GM20431 (cell line): ENCODE results near the gene TPSD1.

ENCODE experiments used
- in situ Hi-C: fragments of 300-500 bp; cut with MseI, MboI; formaldehyde crosslinking; loops from one replicate; pipeline ENCODE4 v1.15.0; 2020; ENCODE audit warnings: low sequenced_read_pairs; ENCODE audit not compliant: unreplicated experiment

TPSD1 gene

DNA sequence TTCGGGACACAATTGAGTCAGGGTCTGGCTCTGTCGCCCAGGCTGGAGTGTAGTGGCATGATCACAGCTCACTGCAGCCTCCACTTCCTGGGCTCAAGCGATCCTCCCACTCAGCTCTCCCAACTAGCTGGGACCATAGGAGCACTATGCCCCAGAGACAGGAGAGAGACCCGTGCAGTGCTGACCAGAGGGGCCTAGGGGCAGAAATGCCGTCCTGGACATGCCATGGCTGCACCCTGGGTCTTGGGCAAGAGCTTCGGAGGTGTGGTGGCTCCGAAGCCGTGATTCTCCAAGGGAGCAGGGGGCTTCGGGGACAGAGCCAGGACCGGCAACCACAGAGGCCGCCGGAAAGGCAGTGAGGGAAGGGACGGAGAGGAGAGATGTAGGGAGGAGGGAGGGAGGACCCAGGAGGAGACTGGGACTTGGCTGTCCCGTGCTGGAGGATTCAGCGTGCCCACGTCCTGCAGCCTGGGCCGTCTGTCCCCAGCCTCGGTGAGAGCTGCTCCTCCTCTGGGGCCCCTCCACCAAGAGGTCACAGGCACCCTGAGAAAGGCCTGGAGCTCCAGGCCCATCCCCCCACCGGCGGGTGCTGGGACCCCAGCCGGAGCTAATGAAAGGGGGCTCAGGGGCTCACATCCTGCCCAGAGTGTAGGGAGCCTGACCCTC is 21.9 kb downstream of the TPSD1 start:
- in situ Hi-C loops = no loop called here

DNA sequence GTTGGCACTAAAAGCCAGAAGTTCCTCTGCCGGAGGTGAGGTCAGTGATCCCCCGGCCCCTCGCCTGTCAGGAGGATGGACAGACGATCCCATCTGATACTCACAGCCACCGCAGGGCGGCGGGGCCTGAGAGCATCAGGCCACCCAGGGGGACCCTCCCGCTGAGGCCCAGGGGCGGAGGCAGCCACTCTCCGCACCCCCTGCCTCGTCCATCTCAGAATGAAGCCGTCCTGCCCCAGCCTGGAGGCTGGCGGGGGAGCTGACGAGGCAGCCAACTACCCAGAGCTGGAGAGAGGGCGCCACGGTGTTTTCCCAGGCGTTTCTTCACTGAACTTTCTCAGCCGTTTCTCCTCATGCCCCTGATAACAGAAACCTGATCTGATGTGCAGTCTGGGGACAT is 22.6 kb downstream of the TPSD1 start:
- in situ Hi-C loops = no loop called here

DNA sequence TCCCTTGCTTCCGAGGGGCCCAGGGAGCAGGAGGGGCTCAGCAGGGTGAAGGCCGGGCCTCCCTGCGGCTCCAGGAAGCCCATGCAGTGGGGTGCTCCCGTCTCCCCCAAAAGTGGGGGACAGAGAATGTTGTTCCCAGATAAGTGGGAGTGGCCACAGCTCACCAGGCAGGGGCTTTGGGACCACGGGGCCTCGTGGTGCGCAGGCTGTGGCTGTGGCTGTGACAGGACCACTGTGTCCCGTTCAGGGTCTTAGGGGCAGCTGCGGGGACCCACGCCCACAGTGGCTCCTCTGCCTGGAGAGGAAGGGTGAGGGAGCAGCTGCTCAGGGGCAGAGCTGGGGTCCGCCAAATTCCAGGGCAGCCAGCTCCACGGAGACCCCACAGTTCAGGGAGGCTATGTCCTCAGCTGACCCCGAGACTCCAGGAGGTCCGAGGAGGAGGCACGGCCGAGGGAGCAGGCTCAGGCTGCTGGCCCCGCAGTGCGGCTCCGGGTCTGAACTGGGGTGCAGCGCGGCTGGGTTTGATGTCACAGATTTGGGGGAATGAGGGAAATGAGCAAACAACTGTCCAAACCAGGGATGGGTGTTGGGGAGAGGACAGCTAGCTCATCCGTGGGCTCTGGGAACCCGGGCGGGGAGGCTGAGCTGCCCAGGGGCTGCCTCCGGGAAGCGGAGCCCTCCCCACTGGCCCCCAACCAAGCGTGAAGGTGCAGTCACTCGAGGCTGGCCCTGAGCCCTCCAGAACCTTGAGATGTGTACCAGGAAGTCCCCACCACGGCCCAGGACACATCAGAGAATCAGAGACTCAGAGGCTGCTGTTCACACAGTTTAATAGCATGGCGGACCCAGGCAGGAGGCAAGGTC is 23.4 kb downstream of the TPSD1 start:
- in situ Hi-C loops = no loop called here

DNA sequence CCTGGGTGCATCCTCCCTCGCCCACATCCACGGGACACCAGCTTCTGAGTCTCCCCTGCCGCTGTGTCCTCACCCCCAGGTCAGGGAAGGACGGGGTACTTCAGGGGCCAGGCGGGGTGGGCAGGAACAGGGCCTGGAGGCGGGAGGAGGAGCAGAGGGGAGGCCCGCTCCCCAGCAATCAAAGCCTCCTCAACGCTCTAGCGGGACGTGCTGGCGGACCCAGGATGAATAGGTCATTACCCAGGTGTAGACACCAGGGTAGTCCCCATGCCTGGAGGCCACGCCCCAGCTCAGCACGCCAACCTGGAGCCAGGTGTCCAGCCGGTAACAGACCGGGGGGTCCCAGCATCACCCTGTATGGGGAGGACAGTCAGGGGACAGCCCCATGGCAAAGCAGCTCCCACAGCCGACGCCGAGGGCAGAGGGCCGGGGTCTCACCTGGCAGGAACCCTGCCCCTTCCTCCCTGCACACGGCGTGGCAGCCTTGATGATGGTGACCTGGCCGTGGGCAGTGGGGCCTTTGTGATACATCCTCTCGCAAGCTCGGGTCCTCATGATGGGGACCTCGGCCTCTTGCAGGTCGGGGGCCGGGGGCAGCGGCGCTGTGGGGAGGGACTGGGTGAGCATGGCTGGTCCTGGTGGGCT is 24.2 kb downstream of the TPSD1 start:
- in situ Hi-C loops = no loop called here

DNA sequence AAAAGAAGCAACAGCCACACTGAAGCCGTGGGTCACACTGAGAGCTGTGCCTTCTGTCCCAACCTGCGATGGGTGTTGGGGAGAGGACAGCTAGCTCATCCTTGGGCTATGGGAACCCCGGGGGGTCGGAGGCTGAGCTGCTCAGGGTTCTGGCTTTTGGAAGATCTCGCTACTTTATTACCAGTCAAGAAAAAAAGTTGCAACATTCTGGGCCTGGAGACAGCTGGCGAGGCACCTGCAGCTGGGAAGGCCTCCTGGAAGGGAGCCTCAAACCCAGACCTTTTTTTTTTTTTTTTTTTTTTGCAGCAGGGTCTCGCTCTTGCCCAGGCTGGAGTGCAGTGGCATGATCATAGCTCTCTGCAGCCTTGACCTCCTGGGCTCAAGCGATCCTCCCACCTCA is 24.9 kb downstream of the TPSD1 start:
- in situ Hi-C loops = no loop called here

DNA sequence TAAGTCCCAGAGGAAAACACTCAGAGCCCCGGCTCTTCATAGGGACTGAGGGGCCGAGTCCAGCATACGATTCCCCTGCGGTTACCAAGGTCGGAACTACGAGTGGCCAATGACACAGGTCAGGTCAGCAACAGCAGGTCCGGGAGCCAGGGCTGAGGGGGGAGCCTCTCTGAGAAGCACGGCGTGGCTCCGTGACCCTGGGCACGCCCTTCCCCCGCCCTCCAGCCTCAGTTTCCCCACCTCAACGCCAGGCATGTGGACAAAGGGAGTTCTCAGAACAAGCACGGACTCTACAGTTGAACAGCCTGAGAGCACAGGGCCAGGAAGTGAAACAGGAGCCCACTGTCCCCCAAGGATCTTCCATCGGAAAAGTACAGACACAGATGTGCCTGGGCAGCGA is 25.6 kb downstream of the TPSD1 start:
- in situ Hi-C loops = no loop called here

DNA sequence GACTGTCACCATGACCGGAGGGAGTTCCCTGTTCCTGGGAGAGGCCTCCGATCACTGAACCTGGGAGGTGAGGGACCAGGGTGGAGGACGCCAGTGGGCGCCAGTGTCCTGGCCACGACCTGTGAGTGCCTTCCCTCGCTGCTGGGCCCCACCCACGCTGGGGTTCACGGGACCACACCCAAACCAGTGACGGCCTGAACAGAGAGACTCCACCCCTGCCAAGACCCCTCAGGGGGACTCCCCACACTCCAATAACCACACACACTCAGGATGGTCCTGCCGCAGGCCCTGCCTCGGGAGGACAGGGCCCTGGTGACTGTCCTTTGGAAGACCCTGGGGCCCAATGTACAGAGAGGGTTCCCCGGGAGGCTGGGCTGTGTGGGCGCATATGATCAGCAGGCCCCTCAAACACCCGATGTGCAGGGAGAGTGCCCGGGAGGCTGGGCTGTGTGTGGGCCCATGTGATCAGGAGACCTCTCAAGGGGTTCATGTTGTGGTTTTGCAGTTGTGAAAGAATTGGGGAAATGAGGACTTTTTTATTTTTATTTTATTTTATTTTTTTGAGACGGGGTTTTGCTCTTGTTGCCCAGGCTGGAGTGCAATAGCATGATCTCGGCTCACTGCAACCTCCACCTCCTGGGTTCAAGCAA is 26.6 kb downstream of the TPSD1 start:
- in situ Hi-C loops = no loop called here

DNA sequence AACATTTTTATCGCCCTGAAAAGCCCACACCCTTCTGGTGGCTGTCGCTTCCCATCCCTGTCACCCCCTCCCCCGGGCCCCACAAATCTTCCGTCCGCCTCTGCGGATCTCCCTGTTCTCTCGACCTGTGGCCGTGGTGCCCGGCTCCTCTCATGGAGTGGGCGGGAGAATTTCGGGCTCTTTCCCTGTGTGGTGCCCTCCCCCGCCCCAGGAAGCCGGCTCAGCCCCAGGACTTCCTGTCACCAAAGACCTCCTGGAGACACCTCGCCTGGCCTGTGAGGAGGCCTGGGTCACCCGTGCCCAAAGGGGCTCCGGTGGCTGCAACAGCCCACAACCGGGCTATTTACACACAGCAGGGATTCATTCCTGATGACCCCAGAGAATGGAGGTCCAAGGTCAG is 27.4 kb downstream of the TPSD1 start:
- in situ Hi-C loops = no loop called here

DNA sequence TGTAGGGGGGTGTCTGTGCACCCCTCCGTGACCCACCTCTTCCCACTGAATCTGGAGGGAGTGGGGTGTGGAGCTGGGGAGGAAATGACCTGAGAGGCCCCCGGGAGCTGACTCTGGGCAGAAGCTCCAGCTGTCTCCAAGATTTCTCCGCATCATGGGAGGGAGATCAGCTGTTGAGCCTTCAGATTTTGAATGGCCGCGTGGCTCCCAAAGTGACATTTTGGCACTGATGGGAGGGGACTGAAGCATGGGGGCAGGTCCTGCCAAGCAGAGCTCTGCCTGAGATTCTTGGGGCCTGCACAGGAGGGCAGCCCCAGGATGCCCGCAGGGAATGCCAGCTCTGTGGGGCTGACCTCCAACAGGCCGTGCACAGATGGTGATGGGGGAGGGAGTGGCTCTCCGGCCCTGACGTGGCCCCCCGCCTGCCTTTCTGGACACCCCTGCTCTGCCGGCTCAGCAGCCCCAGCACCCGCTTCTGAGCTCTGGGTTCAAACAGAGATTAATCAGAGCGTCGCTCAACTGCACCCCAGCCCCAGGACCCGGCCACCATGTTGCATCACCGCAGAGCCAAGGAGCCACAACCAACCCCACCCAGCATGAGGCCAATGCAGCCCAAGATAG is 28.2 kb downstream of the TPSD1 start:
- in situ Hi-C loops = no loop called here

DNA sequence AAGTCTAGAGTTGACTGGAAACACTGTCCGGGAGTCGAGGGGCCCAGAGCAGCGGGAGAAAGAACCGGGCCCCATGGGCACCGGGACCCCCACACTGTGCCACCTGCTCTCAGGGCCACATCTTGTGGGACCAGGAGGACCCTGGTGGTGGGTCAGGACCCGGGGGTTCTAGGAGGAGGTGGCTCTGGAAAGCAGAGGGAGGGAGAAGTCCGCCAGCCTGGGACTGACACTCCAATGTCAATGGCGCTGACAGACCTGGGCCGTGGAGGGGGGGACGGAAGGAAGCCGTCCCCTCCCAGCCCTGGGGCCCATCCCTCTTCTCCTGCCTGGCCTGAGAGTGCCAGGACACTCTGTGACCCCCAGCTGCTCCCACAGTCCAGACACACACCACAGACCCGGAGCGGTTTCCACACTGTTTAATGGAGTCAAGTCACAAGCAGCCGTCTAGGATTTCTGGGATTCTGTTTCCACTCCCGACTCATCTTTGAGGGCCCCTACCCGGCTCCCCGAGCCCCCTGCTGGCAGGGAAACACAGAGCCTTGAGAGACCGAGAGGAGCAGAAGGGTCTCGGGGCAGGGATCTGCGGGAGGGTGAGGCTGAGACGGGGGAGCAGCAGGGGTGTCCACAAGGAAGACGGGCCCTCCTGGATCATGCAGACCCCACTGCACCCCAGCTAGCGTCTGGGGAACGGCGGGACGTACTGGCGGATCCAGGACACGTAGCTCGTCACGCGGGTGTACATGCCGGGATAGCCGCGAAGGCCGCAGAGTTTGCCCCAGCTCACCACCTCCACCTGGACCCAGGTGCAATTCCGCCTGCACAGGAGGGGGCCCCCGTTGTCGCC is 30.0 kb downstream of the TPSD1 start:
- in situ Hi-C loops = no loop called here

DNA sequence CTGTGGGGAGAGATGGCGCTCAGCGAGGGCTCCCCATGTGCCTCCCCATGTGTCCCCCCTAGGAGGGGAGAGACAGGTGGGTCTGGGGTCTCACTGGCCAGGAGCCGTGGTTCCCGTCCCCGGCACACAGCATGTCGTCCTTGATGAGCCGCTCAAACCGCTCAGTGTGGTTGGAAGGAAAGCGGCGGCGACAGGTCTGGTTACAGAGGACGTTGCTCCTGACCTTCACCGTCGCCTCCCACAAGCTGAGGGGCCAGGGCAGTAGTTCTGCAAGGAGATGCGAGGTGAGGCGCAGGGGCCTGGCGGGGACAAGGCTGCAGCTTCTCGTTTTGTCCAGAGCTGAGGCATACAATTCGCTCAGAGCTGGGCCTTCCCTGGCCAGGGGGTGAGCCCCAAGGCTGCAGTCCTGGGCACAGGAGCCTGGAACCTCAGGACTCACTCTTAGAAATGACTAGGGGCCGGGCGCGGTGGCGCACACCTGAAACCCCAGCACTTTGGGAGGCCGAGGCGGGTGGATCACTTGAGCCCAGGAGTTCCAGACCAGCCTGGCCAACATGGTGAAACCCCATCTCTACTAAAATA is 30.7 kb downstream of the TPSD1 start:
- in situ Hi-C loops = no loop called here

DNA sequence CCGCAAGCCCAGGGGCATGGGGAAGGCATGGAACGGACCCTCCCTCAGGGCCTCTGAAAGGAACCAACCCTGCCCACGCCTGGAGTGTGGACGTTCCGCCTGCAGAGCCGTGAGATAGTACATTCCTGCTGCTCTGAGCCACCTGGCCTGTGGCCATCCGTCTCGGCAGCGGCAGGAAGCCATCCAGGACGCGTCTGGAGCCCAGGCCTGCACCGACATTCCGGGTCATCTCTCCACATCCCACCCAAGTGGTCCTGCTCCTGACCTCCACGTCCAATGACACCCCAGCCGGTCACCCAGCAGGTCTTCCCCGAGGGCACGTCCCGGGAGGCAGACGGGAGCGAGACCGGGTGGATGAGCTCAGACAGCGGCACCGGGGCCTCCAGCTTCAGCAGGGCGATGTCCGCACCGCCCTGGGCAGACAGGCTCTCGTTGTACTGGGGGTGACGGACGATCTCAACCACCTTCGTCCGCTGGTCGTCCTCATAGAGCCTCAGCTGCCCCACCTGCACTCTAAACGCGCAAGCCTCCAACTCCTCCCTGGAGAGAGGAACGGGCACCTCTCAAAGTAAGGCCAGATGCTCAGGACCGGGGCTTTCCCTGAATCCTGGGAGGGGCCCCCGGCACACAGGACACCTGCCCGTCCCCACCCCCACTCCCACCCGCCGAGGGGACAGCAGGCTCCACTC is 32.3 kb downstream of the TPSD1 start:
- in situ Hi-C loops = no loop called here

DNA sequence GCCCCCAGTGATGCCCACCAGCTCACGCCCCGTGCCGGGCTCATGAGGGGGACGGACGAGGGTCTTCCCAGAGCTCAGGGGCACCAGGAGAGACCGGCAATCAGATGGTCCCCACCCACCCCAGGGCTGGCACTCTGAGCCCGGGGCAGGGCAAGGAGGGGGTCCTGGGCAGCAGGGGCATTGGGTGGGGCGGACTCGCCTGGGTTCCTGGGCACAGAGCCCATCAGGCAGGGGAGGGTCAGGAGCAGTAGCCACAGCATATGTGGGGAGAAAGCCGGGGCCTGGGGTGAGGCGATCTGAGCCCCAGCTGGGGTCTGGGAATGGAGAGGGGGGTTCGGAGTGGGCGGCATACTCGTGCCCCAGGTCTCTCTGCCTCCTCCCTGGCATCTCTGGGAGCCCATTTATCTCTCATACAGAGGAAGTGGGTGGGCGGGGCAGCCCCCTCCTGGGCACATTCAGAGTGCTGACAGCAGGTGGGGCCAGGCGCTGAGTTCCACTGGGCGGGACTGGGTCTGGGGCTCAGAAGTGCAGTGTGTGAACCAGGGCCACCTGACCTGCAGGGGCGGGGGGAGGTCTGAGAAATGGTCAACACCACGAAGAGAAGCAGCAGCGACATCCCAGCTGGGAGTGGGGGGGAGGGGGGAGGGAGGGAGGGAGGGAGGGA is 33.1 kb downstream of the TPSD1 start:
- in situ Hi-C loops = no loop called here

DNA sequence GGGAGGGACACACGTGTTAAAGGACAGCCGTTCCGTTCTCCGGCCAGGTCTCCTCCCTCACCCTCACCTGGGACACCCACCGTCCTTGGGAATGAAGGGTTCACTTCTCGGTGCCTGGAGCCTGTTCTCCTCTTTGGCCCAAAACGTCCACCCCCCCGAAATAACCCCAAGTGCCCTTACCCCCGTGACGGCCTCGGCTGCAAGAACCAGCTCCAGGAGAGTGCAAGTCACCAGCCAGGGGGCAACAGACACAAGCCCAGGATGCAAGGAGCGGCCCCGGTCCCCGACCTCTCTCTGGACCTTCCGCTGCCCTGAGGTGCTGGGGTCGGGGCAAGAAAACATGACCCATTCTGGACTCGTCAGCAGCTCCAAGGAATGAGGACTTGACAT is 33.6 kb downstream of the TPSD1 start:
- in situ Hi-C loops = no loop called here

DNA sequence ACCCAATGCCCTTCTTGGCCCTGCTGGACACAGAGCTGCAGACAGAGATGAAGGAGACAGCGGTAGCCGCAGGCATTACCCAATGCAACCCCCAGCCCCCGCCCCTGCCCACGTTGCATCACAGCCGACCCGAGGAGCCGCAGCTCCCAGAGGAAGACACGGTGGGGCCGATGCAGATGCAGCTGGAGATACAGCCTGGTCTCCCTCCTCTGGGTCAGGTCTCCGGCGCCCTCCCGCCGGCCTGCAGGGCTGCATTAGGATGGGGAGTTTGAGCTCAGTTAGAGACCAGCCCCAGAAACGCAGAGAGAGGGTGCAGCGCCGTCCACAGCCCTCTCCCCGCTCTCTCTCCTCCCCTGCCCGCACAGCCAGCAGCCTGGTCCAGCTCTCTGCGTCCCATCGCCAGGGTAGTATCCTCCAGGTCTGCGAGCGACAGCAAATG is 34.2 kb downstream of the TPSD1 start:
- in situ Hi-C loops = no loop called here

DNA sequence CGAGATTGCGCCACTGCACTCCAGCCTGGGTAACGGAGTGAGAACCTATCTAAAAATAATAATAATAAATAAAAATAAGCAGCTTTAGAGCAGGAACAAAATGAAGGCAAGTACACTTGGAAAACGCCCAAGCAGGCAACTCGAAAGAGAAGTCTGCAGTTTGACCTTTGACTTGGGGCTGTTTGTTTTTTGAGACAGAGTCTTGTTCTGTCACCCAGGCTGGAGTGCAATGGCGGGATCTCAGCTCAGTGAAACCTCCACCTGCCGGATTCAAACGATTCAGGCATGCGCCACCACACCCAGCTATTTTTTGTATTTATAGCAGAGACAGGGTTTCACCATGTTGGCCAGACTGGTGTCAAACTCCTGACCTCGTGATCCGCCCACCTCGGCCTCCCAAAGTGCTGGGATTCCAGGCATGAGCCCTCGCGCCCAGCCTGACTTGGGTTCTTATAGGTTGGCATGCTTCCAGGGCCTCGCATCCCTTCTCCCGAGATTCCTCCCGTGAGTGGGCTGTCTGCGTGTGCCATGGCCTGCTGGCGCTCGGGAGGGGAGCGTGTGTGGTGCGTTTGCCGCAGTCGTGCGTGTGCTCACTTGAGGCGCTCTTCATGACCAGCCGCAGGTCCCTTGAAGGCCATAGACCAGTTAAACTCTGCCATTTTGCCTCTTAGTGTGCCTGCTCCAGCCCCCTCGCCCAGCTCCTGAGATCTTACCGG is 35.1 kb downstream of the TPSD1 start:
- in situ Hi-C loops = no loop called here

DNA sequence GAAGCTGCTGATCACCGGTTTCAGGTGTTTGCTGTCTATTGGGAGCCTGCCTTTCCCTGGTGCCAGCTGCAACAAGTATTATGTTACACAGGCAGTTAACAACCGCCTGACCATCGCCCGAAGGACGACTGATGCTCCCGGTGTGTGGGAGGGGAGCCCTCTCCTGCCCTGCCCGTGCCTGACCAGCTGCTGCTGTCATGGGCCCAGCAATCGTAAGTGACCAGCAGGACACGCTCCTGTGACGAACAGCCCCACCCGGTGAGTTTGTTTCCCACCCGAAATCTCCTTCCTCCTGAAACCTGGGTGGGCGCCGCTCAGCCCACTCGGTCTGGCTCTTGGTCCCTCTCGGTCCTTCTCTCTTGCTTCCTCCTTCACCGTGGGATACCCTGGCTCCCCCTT is 35.7 kb downstream of the TPSD1 start:
- in situ Hi-C loops = no loop called here
